ENCODE data around the gene PLOD1.

DNA sequence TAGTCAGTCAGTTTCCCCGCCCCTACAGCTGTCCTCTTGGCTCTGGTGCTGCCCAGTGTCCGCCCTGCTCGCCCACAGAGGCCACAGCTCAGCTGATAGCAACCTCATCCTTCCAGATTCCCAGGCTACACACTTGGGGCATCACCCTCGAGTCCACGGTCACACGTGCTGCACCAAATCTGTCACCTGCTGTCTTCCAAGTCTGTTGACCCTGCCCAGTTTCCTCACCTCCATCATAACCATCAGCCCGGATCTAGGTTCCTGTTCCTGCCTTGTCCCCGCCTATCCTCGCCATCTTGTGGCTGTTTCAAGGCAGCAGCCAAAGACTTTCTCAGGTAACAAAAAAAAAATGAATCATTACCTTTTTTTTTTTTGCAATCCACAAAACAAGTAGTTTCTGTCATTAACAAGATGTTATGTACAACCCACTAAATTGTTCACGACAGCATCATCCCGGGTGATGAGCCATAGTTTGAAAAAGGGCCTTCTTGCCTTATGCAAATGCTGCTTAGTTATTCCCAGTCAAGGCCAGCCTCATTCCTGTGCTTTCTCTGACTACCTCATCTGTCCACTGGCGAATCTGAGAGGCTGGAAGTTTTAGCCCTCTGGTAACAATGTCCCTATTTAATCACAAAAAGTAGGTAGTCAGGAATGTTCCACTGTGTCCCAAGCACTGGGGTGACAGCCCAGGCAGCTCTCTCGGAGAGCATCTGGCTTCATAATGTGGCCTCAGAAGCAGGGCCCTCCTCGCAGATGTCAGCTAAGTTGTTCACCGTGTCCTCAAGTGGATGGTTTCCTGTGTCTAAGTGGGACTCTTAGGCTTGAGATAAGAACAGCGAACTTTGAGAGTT is 79.8 kb downstream of the PLOD1 start:
- TF ChIP-seq, protein P1, sequence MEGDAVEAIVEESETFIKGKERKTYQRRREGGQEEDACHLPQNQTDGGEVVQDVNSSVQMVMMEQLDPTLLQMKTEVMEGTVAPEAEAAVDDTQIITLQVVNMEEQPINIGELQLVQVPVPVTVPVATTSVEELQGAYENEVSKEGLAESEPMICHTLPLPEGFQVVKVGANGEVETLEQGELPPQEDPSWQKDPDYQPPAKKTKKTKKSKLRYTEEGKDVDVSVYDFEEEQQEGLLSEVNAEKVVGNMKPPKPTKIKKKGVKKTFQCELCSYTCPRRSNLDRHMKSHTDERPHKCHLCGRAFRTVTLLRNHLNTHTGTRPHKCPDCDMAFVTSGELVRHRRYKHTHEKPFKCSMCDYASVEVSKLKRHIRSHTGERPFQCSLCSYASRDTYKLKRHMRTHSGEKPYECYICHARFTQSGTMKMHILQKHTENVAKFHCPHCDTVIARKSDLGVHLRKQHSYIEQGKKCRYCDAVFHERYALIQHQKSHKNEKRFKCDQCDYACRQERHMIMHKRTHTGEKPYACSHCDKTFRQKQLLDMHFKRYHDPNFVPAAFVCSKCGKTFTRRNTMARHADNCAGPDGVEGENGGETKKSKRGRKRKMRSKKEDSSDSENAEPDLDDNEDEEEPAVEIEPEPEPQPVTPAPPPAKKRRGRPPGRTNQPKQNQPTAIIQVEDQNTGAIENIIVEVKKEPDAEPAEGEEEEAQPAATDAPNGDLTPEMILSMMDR (IDR thresholded peaks at IDR 0.05): peak in 1 of 6 experiments; percentile 23
- peak in 1 of 2 donors; percentile 34 for TF ChIP-seq POLR2A (IDR thresholded peaks at IDR 0.05)

Measured in thyroid gland (tissue), 4 donors.